HG03103 (cell line): ENCODE results near the gene ECE1.

ENCODE experiments used
- ATAC-seq: cut with Tn5 transposase; IDR thresholded peaks from one replicate; pipeline ENCODE4 v1.9.1; 2021; ENCODE audit warnings: low read depth; ENCODE audit not compliant: unreplicated experiment

The ECE1 gene

GRCh38 chr1:21289700-21290545, at the start of gene ECE1:
ECE1 (minus strand) TSS chr1:21290463; CDS start chr1:21290414, 49 bp downstream.
- ATAC-seq, result no peak

GRCh38 chr1:21339356-21340229, 49.3 kb upstream of the ECE1 start:
- no peak for ATAC-seq

- ATAC-seq, result no peak
Observed at GRCh38 chr1:21338573-21339355, 48.5 kb upstream of the ECE1 start.

DNA sequence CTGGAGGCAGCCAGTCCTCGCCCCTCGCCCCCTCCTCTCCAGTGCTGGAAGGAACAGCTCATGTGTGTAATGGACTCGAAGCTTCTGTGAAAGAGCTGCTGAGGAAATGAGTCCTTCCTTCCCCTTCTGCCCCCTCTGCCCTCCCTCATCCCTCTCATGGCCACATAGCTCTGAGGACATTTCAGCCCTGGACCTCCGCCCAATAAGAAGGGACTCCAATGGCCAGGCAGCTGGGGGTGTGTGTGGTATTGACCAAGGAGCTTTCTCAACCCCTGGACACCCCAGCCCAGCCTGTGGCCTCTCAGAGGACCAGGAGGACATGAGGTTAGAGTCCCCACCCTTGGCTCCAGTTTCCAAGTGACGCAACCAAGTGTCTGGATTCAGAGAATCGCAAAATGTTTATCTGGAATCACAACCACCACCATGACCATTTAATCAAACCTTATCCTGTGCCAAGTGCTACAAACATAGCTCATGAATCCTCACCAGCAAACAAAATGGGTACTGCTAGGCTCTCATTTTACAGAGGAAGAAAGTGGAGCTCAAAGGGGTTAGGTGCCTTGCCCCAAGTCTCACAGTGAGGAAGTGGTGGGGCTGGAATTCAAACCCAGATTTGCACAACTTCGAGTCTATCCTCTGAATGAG, 47.8 kb upstream of the ECE1 start:
- ATAC-seq, result no peak

- no peak for ATAC-seq
Observed at GRCh38 chr1:21337454-21337927, 47.2 kb upstream of the ECE1 start.

- ATAC-seq, result no peak
Observed at GRCh38 chr1:21337010-21337437, 46.8 kb upstream of the ECE1 start.

DNA sequence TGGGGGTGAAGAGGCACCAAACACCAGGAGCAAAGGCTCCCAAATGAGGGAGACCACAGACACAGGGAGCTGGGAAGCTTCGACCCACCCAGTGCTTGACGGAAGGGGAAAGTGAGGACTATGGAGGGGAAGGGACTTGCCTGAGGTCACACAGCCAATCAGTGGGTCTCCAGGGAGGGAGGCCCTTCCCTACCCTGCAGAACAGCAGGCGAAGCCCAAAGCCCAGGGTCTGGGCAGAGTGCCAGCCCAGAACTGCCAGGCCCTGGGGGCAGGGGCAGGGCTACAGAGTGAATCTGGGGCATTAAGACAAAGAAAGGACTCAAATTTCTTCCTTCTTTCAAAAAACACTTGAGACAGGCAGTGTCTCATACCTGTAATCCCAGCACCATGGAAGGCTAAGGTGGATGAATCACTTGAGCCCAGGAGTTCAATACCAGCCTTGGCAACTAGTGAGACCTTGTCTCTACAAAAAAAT, 45.5 kb upstream of the ECE1 start:
- no peak for ATAC-seq

DNA sequence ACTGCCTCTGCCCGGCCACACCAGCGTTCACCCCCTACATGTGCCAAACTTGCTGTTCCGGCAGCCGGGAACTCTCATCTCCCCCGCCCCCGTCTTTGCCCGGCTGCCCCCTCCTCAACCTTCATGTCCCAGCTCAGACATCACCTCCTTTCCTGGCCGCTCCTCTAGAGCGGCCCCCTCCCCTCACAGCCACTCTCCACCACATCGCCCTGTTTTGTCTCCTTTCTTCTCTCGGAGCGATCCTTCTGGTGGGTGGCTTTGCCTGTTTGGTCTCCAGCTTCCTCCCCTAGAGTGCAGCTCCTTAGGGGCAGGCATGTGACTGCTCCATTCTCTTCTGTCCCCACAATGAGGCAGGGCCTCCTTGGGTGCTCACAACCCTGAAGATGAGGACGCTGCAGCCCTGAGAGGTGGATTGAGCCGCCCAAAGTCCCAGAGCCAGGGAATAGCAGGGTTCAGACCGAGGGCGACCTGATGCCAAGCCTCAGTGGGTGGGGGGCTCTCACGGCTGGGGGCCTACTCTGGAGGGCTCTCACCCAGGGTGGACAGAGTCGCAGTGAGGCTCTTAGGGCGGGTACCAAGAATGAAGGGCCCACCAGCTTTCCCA, 44.9 kb upstream of the ECE1 start:
- ATAC-seq, result no peak

- ATAC-seq, result peak; percentile 45
Observed at GRCh38 chr1:21334214-21335087, 44.2 kb upstream of the ECE1 start.

DNA sequence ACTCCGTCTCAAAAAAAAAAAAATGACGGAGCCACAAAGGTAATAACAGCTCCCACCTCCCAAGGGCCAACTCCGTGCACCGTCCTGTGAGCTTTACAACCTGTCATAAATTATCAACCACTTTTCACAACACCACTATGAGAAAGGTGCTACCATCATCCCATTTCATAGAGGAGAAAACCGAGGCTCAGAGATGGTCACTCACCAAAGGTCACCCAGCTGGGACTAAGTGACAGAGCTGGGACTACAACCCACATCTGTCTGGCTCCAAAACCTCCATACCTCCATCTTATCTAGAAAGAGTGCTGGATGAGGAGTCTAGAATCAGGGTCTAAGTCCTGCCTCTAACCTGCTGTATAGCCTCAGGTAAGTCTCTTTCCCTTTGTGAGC, 43.6 kb upstream of the ECE1 start:
- no peak for ATAC-seq

GRCh38 chr1:21332554-21333311, 42.5 kb upstream of the ECE1 start:
- no peak for ATAC-seq

GRCh38 chr1:21331752-21332478, 41.7 kb upstream of the ECE1 start:
- no peak for ATAC-seq

- no peak for ATAC-seq
Observed at GRCh38 chr1:21330544-21330943, 40.3 kb upstream of the ECE1 start.

DNA sequence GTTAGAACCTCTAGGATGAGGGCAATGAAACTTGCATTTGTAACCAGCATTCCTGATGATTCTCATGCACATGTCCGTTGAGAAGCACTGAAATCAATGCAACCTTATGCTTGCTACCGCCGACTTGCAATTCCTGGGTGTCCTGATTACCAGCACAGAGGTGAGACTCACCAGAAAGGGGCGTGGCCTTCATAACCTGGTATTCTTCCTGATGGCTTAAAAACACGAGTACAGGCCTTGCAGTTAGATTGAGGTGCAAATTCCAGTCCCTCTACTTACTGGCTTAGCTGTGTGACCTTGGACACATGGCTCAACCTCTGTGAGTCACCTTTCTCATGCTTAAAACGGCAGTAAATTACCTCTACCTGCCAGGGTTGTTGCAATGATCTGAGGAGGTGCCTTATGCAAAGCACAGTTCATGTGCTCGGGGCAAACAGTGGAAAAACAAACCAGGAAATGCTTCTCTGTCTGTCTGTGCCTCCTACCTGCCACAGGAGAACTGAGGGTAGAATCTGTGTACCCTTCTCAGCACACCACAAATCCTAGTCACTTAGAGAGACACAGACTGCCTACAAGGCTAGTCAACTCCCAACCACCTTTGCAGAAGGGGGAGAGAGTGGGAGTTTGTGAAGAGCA, 39.1 kb upstream of the ECE1 start:
- no peak for ATAC-seq

DNA sequence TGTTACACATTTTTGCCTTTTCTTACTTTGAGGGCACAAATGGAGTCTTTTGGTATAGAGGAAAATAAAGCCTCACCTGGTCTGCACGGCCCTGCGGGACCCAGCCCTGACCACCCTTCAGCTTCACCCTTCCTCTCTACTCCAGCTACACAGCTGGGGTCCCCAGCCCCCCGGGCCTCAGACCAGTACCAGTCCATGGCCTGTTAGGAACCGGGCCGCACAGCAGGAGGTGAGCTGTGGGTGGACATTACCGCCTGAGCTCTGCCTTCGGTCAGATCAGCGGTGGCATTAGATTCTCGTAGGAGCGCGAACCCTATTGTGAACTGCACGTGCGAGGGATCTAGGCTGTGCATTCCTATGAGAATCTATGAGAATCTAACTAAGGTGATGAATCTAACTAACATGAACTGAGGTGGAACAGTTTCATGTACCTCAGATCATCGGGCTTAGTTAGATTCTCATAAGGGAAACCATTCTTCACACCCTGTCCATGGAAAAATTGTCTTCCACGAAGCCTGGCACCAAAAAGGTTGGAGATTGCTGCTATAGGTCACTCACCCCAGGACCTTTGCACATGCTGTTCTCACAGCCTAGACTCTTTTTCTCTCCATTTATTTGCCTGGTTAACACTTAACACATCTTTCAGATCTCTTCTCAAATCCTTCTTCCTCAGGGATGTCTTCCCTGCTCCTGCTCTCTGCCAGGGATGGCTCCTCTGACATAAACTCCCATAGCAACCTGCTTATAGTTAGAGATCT, 37.5 kb upstream of the ECE1 start:
- no peak for ATAC-seq

- ATAC-seq, result no peak
Observed at GRCh38 chr1:21326861-21327344, 36.6 kb upstream of the ECE1 start.
